GM18505 (cell line): ENCODE measurements around the gene OR14A16.

ENCODE experiments used
- ATAC-seq: cut with Tn5 transposase; IDR thresholded peaks from one replicate; pipeline ENCODE4 v1.9.1; 2021; ENCODE audit not compliant: unreplicated experiment
- POLR2A ChIP-seq: IDR thresholded peaks from 4 replicates; pipeline ENCODE4 v1.6.1; 2011; ENCODE audit warnings: borderline replicate concordance; ENCODE audit not compliant: insufficient read depth, insufficient read length; ENCODE audit errors: extremely low read depth

OR14A16 gene

GRCh38 chr1:247843411-247843810 lies 19.5 kb upstream of the OR14A16 start:
- no peak for ATAC-seq
- TF ChIP-seq POLR2A = no peak

DNA sequence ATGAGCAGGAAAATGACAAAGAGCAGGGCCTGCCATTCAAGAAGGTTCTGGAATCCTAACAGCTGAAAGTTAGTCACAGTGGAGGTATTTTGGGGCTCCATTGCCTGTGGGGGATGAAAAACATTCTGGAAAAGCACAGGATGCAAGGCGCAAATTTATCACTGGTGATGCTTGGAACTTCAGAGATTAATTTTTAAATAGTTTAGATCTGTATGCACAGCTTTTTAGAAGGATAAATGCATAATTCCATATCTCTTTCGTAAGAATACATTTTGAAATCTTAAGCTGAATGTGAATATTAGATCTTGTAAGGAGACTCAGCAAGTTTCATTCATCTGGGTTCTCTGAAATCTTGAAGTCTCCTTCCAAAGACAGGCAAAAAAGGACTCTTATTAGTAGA lies 17.9 kb upstream of the OR14A16 start, which contains the start of gene OR11L1:
TSS of gene OR11L1 (minus strand) at position 101 of the 400 bp plus-strand sequence. CDS start at position 101, 0 bp downstream.
- TF ChIP-seq POLR2A = no peak
- ATAC-seq = no peak

- no peak for ATAC-seq
- TF ChIP-seq POLR2A = no peak
Observed at GRCh38 chr1:247840818-247841217, 16.9 kb upstream of the OR14A16 start.

DNA sequence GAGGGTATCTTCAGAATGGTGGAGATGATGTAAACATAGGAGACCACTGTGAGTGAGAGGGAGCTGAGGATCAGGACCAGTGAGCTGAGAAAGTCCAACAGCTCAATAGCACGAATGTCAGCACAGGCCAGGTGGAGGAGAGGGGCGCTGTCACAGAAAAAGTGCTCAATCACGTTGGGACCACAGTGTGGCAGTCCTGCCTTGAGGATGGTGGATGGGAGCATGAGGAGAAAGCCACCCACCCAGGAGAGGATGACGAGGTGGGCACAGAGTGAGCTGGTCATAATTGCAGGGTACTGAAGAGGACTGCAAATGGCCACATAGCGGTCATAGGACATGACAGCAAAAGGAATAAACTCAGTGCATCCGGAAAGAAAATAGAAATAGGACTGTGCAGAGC lies 9.7 kb upstream of the OR14A16 start:
- no peak for ATAC-seq
- TF ChIP-seq POLR2A = no peak

DNA sequence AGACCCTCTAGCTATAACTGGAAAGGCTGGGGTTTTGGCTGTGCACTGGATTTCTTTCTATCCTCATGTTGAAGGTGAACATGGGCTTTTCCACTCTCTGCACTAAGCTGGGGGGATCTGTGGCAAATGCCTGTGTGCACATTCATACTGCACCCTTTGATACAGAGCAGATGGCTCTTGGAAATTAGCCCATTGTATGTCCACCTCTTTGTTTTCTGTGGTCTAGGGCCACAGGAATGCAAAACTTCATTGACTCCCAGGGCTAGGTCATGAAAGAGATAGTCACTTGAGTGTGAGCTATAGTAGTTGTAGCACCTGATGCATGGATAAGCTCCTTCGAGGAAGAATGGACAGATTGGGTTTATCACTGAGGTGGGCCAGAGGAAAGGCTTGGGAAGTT lies 5.7 kb upstream of the OR14A16 start:
- no peak for TF ChIP-seq POLR2A
- no peak for ATAC-seq

DNA sequence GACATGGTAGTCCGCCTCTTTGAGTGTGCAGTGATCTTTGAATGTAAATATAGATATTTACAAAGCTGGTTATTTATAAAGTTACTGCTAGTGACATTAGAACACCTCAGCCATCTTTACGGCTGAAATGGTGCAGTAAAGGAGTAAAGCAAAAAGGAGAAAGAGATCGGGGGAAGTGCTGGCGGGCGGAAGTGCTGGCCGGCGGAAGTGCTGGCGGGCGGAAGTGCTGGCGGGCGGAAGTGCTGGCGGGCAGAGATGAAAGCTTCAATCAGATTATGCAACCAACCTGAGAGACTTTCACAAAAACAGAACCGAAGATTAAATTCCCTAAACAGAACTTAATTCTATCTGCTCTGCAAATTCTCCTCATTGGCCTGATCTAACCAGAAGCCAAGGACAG lies 1.4 kb upstream of the OR14A16 start:
- ATAC-seq = no peak
- TF ChIP-seq POLR2A = no peak

DNA sequence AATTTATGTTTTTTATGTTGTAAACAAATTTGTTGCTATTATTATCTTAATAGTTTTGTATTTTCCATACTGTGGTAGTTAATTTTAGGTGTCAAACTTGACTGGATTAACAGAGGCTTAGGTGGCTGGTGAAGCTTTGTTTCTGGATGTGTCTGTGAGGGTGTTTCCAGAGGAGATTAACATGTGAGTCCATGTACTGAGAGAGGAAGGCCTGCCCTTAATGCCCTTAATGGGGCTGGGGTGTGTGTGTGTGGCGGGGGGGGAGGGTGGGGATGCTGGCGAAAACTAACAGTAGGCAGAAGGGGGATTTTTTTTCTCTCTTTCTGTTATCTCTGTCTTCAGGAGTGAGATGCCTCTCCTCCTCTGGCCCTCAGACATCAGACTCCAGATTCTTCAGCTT lies 1.9 kb downstream of the OR14A16 start:
- no peak for TF ChIP-seq POLR2A
- ATAC-seq = no peak

- no peak for TF ChIP-seq POLR2A
- no peak for ATAC-seq
Observed at GRCh38 chr1:247812637-247813036, 11.3 kb downstream of the OR14A16 start.

- no peak for ATAC-seq
- no peak for TF ChIP-seq POLR2A
Observed at GRCh38 chr1:247797518-247797917, 26.4 kb downstream of the OR14A16 start.

GRCh38 chr1:247769603-247770002 lies 54.3 kb downstream of the OR14A16 start:
- no peak for TF ChIP-seq POLR2A
- ATAC-seq = no peak
